C4-2B (cell line): ENCODE measurements around the gene HVCN1.

Source experiments
- H3K27ac ChIP-seq: fragments of 450-650 bp; 2 replicates; pipeline ENCODE4 v1.5.1; 2017
- ZFX ChIP-seq: fragments of 450-650 bp; IDR thresholded peaks from 2 replicates; pipeline ENCODE4 v1.6.1; 2017
- TF ChIP-seq, protein P1 (sequence below): fragments of 450-650 bp; conservative IDR thresholded peaks from 2 replicates; pipeline ENCODE4 v1.5.1; 2017; ENCODE audit warnings: mild to moderate bottlenecking

The HVCN1 gene

DNA sequence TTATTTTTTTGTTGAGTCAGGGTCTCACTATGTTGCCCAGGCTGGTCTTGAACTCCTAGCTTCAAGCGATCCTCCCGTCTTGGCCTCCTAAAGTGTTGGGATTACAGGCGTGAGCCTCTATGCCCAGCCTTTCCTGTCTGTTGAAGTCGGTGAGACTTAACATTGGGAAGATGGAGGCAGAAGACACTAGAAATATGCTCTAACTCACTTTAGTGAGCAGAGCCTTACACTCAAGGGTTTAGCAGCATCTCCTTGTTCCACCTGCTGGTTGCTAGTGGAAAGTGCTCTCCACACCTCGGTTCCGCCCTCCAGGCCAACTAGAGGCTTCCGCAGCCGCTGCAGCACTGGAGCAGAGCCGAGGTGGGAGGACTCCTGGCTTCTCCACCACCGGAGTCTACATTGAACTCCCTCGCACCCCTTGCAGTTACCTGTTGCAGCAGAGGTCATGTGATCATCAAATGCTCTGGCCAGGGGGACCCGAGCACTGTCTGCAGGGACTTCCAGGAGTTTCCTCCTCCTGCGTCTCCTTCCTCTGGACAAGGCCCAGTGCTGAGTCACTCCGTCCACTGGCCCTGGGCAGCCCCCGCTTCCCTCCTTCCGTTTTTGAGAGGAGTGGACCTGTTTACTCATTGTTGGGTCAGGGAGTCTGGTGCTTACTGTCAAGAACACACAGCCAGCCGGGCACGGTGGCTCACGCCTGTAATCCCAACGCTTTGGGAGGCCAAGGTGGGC lies 9.4 kb upstream of the HVCN1 start:
- H3K27ac ChIP-seq, result no peak overlapping the region; the same call in 1 of the 2 replicates
- no peak for TF ChIP-seq ZFX
- TF ChIP-seq, protein P1, sequence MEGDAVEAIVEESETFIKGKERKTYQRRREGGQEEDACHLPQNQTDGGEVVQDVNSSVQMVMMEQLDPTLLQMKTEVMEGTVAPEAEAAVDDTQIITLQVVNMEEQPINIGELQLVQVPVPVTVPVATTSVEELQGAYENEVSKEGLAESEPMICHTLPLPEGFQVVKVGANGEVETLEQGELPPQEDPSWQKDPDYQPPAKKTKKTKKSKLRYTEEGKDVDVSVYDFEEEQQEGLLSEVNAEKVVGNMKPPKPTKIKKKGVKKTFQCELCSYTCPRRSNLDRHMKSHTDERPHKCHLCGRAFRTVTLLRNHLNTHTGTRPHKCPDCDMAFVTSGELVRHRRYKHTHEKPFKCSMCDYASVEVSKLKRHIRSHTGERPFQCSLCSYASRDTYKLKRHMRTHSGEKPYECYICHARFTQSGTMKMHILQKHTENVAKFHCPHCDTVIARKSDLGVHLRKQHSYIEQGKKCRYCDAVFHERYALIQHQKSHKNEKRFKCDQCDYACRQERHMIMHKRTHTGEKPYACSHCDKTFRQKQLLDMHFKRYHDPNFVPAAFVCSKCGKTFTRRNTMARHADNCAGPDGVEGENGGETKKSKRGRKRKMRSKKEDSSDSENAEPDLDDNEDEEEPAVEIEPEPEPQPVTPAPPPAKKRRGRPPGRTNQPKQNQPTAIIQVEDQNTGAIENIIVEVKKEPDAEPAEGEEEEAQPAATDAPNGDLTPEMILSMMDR, result peak; percentile 77

DNA sequence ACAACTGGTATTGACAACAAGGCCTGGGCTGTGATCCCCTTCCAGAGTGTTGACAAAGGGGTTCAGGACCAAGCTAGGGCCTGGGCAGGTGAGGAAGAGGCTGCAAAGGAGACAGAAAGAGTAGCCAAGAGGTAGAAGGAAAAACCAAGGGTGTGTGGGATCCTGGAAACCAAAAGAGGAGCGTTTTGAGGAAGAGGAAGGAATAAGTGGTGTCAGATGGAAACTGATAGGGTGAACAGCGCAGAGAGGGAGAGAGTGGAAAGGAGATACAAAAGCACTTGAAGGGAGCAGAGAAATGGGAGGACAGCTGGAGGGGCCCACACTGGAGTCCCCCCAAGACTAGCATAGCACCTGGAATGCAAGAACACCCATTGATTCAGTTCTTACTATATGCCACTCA lies 8.3 kb upstream of the HVCN1 start:
- TF ChIP-seq, protein P1, result no peak
- no peak for TF ChIP-seq ZFX
- no peak overlapping the region for H3K27ac ChIP-seq

DNA sequence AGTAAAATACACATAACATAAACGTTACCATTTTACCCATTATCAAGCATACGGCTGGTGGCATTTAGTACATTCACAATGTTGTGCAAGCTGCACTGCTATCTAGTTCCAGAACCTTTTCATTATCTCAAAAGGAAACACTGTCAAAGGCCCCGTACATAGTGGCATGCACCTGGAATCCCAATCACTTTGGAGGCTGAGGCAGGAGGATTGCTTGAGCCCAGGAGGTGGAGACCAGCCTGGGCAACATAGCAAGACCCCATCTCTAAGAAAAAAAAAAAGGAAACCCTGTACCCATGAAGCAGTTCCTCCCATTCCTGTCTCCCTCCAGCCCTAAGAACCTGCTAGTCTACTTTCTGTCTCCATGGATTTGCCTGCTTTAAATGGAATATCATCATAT lies 7.4 kb upstream of the HVCN1 start:
- no peak for TF ChIP-seq ZFX
- TF ChIP-seq, protein P1, result no peak
- no peak overlapping the region for H3K27ac ChIP-seq

- TF ChIP-seq ZFX, result no peak
- TF ChIP-seq, protein P1, result no peak
- H3K27ac ChIP-seq, result no peak overlapping the region
Observed at GRCh38 chr12:110694330-110694901, 5.5 kb upstream of the HVCN1 start.

GRCh38 chr12:110693731-110694130 lies 4.8 kb upstream of the HVCN1 start:
- H3K27ac ChIP-seq, result no peak overlapping the region
- TF ChIP-seq, protein P1, result no peak
- TF ChIP-seq ZFX, result no peak

- no peak overlapping the region for H3K27ac ChIP-seq
- no peak for TF ChIP-seq ZFX
- TF ChIP-seq, protein P1, result no peak
Observed at GRCh38 chr12:110690127-110690430, 1.2 kb upstream of the HVCN1 start.

DNA sequence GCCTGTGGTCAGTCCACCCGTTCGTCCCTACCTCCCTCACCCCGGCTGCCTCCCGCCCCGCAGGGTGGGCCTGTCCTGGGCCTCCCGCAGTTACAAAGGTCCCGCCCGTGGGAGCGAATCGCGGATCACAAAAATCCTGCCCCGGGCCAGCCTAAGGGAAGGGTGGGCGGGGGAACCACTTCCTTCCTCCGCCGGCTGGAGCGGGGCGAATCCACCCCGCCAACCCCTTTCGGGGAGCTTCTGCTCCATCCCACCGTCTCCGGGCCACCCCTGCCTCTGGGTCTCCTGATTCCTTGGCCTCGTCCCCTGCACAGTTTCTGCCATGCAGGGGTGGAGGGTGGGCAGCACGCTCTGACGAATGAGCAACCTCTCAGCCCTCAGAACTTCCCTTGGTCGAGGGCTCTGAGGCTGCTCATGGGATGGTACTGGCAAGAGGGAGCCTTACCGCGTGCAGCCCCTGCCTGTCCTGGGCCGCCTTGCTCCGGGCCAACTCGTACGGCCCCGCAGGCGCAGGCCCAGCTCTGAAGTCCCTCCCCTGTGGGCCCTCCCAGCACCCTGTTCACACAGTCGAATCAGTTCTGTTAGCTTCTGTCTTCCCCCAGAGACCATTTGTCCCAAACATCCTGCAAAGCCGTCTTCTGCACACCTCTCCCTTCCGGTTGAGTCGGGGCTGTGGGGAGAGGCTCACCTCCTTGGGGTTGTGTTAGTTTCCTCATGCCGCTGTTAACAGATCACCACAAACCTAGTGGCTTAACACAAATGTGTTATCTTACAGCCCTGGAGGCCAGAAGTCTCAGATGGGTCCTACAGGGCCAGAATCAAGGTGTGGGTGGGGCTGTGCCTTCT lies 589 bp upstream of the HVCN1 start:
- no peak overlapping the region for H3K27ac ChIP-seq
- TF ChIP-seq, protein P1, result no peak
